GM12878 (cell line): ENCODE results near the gene PSAPL1. TPM values are rescaled to one million over a fixed set of nuclear protein-coding genes. Genes with fewer than 3 reads are reported as not detected.

Source experiments
- ATAC-seq: fragments of 200-7000 bp; cut with Tn5 transposase; 3 replicates; pipeline ENCODE4 v1.9.1; 2020; ENCODE audit warnings: mild to moderate bottlenecking, moderate library complexity
- BruUV-seq: library from RNA; stranded (reverse); fragments of 400-500 nt; replicated peaks from 2 replicates; lab custom pipeline; 2021; lab: Mats Ljungman, UMichigan
- CTCF ChIA-PET: fragments of 300-600 bp; sonication (Branson Sonifier 250); formaldehyde crosslinking; extraction: SDS; loops from one replicate; lab custom pipeline; 2021; ENCODE audit warnings: inconsistent platforms; lab: Yijun Ruan, JAX
- POLR2A ChIA-PET: fragments of 350-600 bp; formaldehyde crosslinking; extraction: SDS; loops from one replicate; lab custom pipeline; 2021; ENCODE audit warnings: inconsistent platforms; lab: Charles Lee
- RAD21 ChIA-PET: fragments of 300-600 bp; sonication (Branson Sonifier 250); formaldehyde crosslinking; loops from one replicate; lab custom pipeline; 2023; ENCODE audit warnings: antibody characterized with exemption; ENCODE audit not compliant: unreplicated experiment; lab: Charles Lee
- SMC1A ChIA-PET: fragments of 300-600 bp; sonication (Branson Sonifier 250); formaldehyde crosslinking; loops from one replicate; lab custom pipeline; 2023; ENCODE audit not compliant: unreplicated experiment, uncharacterized antibody; lab: Charles Lee
- DNase-seq: peaks from one replicate; pipeline ENCODE4 v3.0.0-alpha.2; 2011; ENCODE audit warnings: low read depth, low spot score
- FAIRE-seq: peaks from 3 replicates; lab custom pipeline; 2011; peaks lifted over from hg19 to GRCh38; lab: Jason Lieb, UNC
- H2AFZ ChIP-seq: 2 replicates; pipeline ENCODE4 v1.6.0; 2011; ENCODE audit warnings: low read depth, low read length, control low read depth; ENCODE audit not compliant: control insufficient read depth
- H3K27ac ChIP-seq: 2 replicates; pipeline ENCODE4 v1.5.1; 2011; ENCODE audit warnings: control low read depth; ENCODE audit not compliant: control insufficient read depth, insufficient read depth
- H3K27me3 ChIP-seq, 2 experiments: replicated peaks in 1 of 2; 2 replicates each; pipeline versions ENCODE4 v1.6.0 to v1.6.1; 2011; ENCODE audit warnings: low read length in 1 of 2; ENCODE audit not compliant: control insufficient read depth in 2 of 2, insufficient read depth in 2 of 2
- H3K36me3 ChIP-seq, 2 experiments: 2 replicates each; pipeline ENCODE4 v1.5.1; 2011; ENCODE audit warnings: low read length in 1 of 2; ENCODE audit not compliant: control insufficient read depth in 2 of 2, insufficient read depth in 2 of 2
- H3K4me1 ChIP-seq: 2 replicates; pipeline ENCODE4 v1.6.1; 2011; ENCODE audit warnings: mild to moderate bottlenecking, low read length, moderate library complexity, mixed read lengths; ENCODE audit not compliant: control insufficient read depth, insufficient read depth
- H3K4me2 ChIP-seq: 2 replicates; pipeline ENCODE4 v1.6.0; 2011; ENCODE audit warnings: control low read depth; ENCODE audit not compliant: control insufficient read depth, insufficient read depth
- H3K4me3 ChIP-seq: fragments of 200-600 bp; sonication (generic); 2 replicates; pipeline ENCODE4 v1.5.1; 2016
- H3K79me2 ChIP-seq: 2 replicates; pipeline ENCODE4 v1.6.0; 2011; ENCODE audit warnings: low read length; ENCODE audit not compliant: control insufficient read depth, insufficient read depth
- H3K9ac ChIP-seq: 2 replicates; pipeline ENCODE4 v1.8.0; 2011; ENCODE audit warnings: low read length, control low read depth, mixed read lengths; ENCODE audit not compliant: control insufficient read depth, insufficient read depth
- H3K9me3 ChIP-seq: replicated peaks from 3 replicates; pipeline ENCODE4 v1.5.1; 2011; ENCODE audit warnings: mild to moderate bottlenecking, low read length; ENCODE audit not compliant: control insufficient read depth, insufficient read depth
- H4K20me1 ChIP-seq: 2 replicates; pipeline ENCODE4 v1.6.0; 2011; ENCODE audit not compliant: control insufficient read depth, insufficient read depth
- CREM ChIP-seq: IDR thresholded peaks from 2 replicates; pipeline ENCODE4 v1.6.1; 2014; ENCODE audit warnings: antibody characterized with exemption, low read depth
- IRF4 ChIP-seq: IDR thresholded peaks from 2 replicates; pipeline ENCODE4 v1.6.1; 2011; ENCODE audit warnings: low read depth, low read length
- KDM1A ChIP-seq: fragments of 200-600 bp; sonication (generic); IDR thresholded peaks from 2 replicates; pipeline ENCODE4 v1.6.1; 2016; ENCODE audit warnings: borderline replicate concordance
- NBN ChIP-seq: fragments of 450-650 bp; IDR thresholded peaks from 2 replicates; pipeline ENCODE4 v1.6.1; 2016
- NFIC ChIP-seq: IDR thresholded peaks from 2 replicates; pipeline ENCODE4 v1.6.1; 2012; ENCODE audit warnings: low read depth, mild to moderate bottlenecking, inconsistent platforms, low read length, moderate library complexity
- RB1 ChIP-seq: fragments of 450-650 bp; formaldehyde crosslinking; IDR thresholded peaks from 2 replicates; pipeline ENCODE4 v1.6.1; 2017; ENCODE audit warnings: mild to moderate bottlenecking, borderline replicate concordance
- TCF12 ChIP-seq: IDR thresholded peaks from 2 replicates; pipeline ENCODE4 v1.6.1; 2011; ENCODE audit warnings: low read depth, mild to moderate bottlenecking, low read length
- WGBS: methylation state at CpG from one replicate; pipeline ENCODE4 v1.1.6; 2016; ENCODE audit warnings: low lambda C conversion rate; ENCODE audit not compliant: insufficient replicate concordance, insufficient coverage; ENCODE audit errors: missing lambda C conversion rate; 5-methylcytosine and 5-hydroxymethylcytosine counted together
- in situ Hi-C: fragments of 300-500 bp; cut with MboI; formaldehyde crosslinking; loops from 9 replicates; pipeline ENCODE4 v1.14.3; 2018; ENCODE audit warnings: mixed read lengths
- intact Hi-C: fragments of 100-400 bp; cut with micrococcal nuclease; formaldehyde crosslinking; loops from one replicate; pipeline ENCODE4 v1.14.2; 2022; ENCODE audit not compliant: unreplicated experiment
- polyA plus RNA-seq, 11 experiments: library from polyadenylated mRNA; depleted of rRNA in 4 of 11; unstranded in 6 of 11; stranded (reverse) in 5 of 11; fragments of >200 nt; fragmentation: Nextera tagmentation in 4 of 11; fragmentation: Illumina TruSeq in 1 of 11; extraction: Ambion mirVana in 4 of 11; extraction: Trizol in 1 of 11; gene quantifications; 1 replicate in 1 of 11; 2 replicates in 10 of 11; pipeline versions ENCODE4 v1.2.1 to v1.2.3, GENCODE V29; 2011 to 2016; ENCODE audit warnings: inconsistent platforms in 2 of 11, missing spikeins in 2 of 11, low read depth in 1 of 11
- total RNA-seq, 4 experiments: library from RNA; depleted of rRNA in 3 of 4; stranded (reverse); fragments of >200 nt in 3 of 4; fragmentation: Illumina TruSeq in 1 of 4; extraction: Trizol in 1 of 4; gene quantifications; 2 replicates each; pipeline versions ENCODE4 v1.2.1 to v1.2.3, GENCODE V29; 2013 to 2021
- TF ChIP-seq, protein P1 (sequence below): fragments of 450-650 bp; formaldehyde crosslinking; IDR thresholded peaks from 2 replicates; pipeline ENCODE4 v1.4.0; 2020; ENCODE audit warnings: mild to moderate bottlenecking, moderate library complexity

The PSAPL1 gene
- total and polyA plus RNA-seq, 10 of the 15 experiments (the other 5 are each of a cell fraction or from before 2014, with no cell fraction given): not detected

DNA sequence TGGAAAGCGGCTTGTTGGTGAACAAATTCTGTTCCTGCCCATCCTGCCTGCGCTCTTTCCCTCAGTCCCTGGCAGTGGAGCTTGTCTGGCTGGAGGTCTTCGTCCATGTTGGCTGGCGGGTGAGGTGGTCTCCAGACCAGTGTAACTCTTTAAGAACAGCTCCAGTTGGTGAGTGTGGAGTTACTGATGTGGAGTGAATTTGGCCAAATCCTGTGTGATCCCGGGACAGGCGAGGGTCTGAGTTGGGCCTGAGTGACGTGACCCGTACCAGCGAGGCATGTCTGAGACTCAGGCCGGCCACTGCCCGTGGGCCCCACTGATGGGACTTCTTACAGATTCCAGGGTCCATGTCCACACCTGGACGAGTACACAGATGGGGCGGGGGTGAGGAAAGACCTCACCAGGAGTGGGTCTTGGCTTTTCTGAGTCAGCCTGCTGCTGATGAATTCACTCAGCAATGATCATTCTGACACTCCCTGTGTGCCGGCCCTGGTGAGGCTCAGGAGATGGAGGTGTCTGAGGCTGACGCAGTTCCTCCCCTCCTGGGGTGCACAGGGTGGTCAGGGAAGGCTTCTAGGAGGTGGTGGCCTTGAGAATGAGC, 45.5 kb downstream of the PSAPL1 start:
- H3K79me2 ChIP-seq: no peaks in the 10 kb centered on the region
- H3K27me3 ChIP-seq: no peaks in the 10 kb centered on the region; a peak in 1 of 4 replicates
- no peaks in the 10 kb centered on the region for H4K20me1 ChIP-seq
- intact Hi-C loops: no loop called here
- no peak overlapping the region for H3K27ac ChIP-seq
- no peaks in the 10 kb centered on the region for H3K9me3 ChIP-seq
- WGBS: 33% methylated on average over 15 of the region's 15 CpGs
- ChIA-PET POLR2A (no interaction called here), RAD21 (no interaction called here), SMC1A (no interaction called here), CTCF (no interaction called here)
- DNase-seq (no peak), ATAC-seq (no peak), FAIRE-seq (no peak)
- BruUV-seq: no TSS peak
- H3K4me2 ChIP-seq: no peak overlapping the region
- H3K4me1 ChIP-seq: no peaks in the 10 kb centered on the region
- H2AFZ ChIP-seq: no peak overlapping the region
- H3K9ac ChIP-seq: no peak overlapping the region
- no peak overlapping the region for H3K4me3 ChIP-seq
- TF ChIP-seq IRF4 (no peak), CREM (no peak)
- no peaks in the 10 kb centered on the region for H3K36me3 ChIP-seq
- in situ Hi-C loops: no loop called here

DNA sequence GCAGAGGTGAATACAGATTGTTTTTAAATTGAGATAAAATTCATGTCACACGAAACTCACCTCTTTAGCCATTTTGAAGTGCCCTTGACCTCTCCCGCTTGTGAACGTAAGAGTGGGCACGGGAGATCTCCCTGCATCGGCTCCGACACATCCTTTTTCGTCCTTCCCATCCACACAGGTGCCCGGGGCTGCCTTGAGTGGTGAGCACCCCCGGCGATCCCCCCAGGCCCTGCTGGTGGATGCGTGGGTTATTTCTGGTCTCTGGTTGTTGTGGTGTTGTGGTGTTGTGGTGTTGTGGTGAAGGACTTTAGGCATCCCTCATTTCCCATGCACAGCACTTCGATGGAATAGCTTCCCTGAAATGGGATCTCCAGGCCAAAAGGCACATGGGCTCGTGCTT, 46.1 kb downstream of the PSAPL1 start:
- FAIRE-seq: no peak
- TF ChIP-seq, protein P1, sequence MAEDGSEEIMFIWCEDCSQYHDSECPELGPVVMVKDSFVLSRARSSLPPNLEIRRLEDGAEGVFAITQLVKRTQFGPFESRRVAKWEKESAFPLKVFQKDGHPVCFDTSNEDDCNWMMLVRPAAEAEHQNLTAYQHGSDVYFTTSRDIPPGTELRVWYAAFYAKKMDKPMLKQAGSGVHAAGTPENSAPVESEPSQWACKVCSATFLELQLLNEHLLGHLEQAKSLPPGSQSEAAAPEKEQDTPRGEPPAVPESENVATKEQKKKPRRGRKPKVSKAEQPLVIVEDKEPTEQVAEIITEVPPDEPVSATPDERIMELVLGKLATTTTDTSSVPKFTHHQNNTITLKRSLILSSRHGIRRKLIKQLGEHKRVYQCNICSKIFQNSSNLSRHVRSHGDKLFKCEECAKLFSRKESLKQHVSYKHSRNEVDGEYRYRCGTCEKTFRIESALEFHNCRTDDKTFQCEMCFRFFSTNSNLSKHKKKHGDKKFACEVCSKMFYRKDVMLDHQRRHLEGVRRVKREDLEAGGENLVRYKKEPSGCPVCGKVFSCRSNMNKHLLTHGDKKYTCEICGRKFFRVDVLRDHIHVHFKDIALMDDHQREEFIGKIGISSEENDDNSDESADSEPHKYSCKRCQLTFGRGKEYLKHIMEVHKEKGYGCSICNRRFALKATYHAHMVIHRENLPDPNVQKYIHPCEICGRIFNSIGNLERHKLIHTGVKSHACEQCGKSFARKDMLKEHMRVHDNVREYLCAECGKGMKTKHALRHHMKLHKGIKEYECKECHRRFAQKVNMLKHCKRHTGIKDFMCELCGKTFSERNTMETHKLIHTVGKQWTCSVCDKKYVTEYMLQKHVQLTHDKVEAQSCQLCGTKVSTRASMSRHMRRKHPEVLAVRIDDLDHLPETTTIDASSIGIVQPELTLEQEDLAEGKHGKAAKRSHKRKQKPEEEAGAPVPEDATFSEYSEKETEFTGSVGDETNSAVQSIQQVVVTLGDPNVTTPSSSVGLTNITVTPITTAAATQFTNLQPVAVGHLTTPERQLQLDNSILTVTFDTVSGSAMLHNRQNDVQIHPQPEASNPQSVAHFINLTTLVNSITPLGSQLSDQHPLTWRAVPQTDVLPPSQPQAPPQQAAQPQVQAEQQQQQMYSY: no peak
- no peak for TF ChIP-seq NBN
- TF ChIP-seq NFIC: no peak
- no peak for TF ChIP-seq KDM1A
- no peak for TF ChIP-seq TCF12
- no peak for TF ChIP-seq RB1
- TF ChIP-seq IRF4: no peak

More for the DNA sequence above, 46.1 kb downstream of the PSAPL1 start:
- in situ Hi-C loops: no loop called here
- ChIA-PET POLR2A (no interaction called here), CTCF (no interaction called here), RAD21 (no interaction called here), SMC1A (no interaction called here)
- Histone ChIP-seq H3K4me1 (no peaks in the 10 kb centered on the region), H3K4me2 (no peak overlapping the region), H3K27ac (no peak overlapping the region), H3K9ac (no peak overlapping the region), H4K20me1 (no peaks in the 10 kb centered on the region), H3K9me3 (no peaks in the 10 kb centered on the region), H3K27me3 (no peaks in the 10 kb centered on the region; a peak in 1 of 4 replicates), H3K79me2 (no peaks in the 10 kb centered on the region), H3K4me3 (no peak overlapping the region), H2AFZ (no peak overlapping the region), H3K36me3 (no peaks in the 10 kb centered on the region)
- DNase-seq (no peak), ATAC-seq (no peak)
- intact Hi-C loops: no loop called here
- WGBS: 34% methylated on average over 13 of the region's 13 CpGs
- no TSS peak for BruUV-seq
